Thyroid gland (tissue), 4 donors: ENCODE data around the gene OTOF. TPM values are rescaled to one million over a fixed set of nuclear protein-coding genes. Genes with fewer than 3 reads are reported as not detected.

Experiments used
- DNase-seq, 2 donors: peaks; one replicate each; pipeline ENCODE4 v3.0.0-alpha.2; 2019
- H3K27ac ChIP-seq, 3 donors: fragments of 200-600 bp; sonication (generic); 1 replicate in 2 of 3; 2 replicates in 1 of 3; pipeline ENCODE4 v1.5.1; 2016 to 2019; ENCODE audit warnings: mild to moderate bottlenecking in 1 of 3, moderate library complexity in 1 of 3
- H3K27me3 ChIP-seq: fragments of 200-600 bp; sonication (generic); one replicate; pipeline ENCODE4 v1.5.1; 2019
- H3K36me3 ChIP-seq, 2 donors: fragments of 200-600 bp; sonication (generic); one replicate each; pipeline ENCODE4 v1.5.1; 2016 to 2019
- H3K4me1 ChIP-seq, 2 donors: fragments of 200-600 bp; sonication (generic); one replicate each; pipeline ENCODE4 v1.5.1; 2017 to 2019
- H3K4me3 ChIP-seq, 3 donors: fragments of 200-600 bp; sonication (generic); replicated peaks in 1 of 3; 1 replicate in 2 of 3; 2 replicates in 1 of 3; pipeline ENCODE4 v1.5.1; 2016; ENCODE audit warnings: mild to moderate bottlenecking in 1 of 3
- H3K9me3 ChIP-seq: fragments of 200-600 bp; sonication (generic); one replicate; pipeline ENCODE4 v1.5.1; 2017
- CTCF ChIP-seq, 6 experiments: fragments of 200-600 bp in 3 of 6; fragments of 450-650 bp in 3 of 6; sonication (generic) in 3 of 6; IDR thresholded peaks; one replicate each; pipeline ENCODE4 v1.5.1; 2016 to 2019; ENCODE audit warnings: antibody characterized with exemption in 6 of 6, mild to moderate bottlenecking in 2 of 6, inconsistent platforms in 1 of 6, moderate library complexity in 1 of 6
- POLR2A ChIP-seq, 2 donors: fragments of 450-650 bp; IDR thresholded peaks; one replicate each; pipeline ENCODE4 v1.6.1; 2017; ENCODE audit warnings: antibody characterized with exemption in 2 of 2, mild to moderate bottlenecking in 2 of 2, moderate library complexity in 1 of 2
- WGBS, 2 donors: methylation state at CpG; one replicate each; pipeline ENCODE4 v1.1.5; 2017; 5-methylcytosine and 5-hydroxymethylcytosine counted together
- intact Hi-C: fragments of 100-400 bp; cut with DNase I; formaldehyde crosslinking; loops from one replicate; pipeline ENCODE4 v1.15.1; 2023
- total RNA-seq, 4 donors: library from RNA; depleted of rRNA; stranded (reverse); fragments of >200 nt; gene quantifications; one replicate each; pipeline ENCODE4 v1.2.3, GENCODE V29; 2016

Gene OTOF
- total RNA-seq, 4 donors from 2014 or later = 0.67 TPM; not detected in 3

- no peak overlapping the region for H3K27ac ChIP-seq
- no peak for TF ChIP-seq POLR2A (IDR thresholded peaks at IDR 0.05)
- intact Hi-C loops = no loop called here
- peaks cover 0 to 10% of the 10 kb centered on the region in 2 donors for H3K4me1 ChIP-seq
- no peaks in the 10 kb centered on the region for H3K27me3 ChIP-seq
- no peaks in the 10 kb centered on the region for H3K36me3 ChIP-seq
- DNase-seq = no peak
- no peaks in the 10 kb centered on the region for H3K9me3 ChIP-seq
- WGBS, 2 donors = 97 to 100% methylated on average over 4 of the region's 4 CpGs
- H3K4me3 ChIP-seq = no peak overlapping the region
Observed at GRCh38 chr2:26494199-26494598, 16.3 kb upstream of the OTOF start.

- WGBS, 2 donors = 91 to 92% methylated on average over 10 of the region's 10 CpGs
- no peaks in the 10 kb centered on the region for H3K36me3 ChIP-seq
- TF ChIP-seq CTCF (IDR thresholded peaks at IDR 0.05) (no peak), POLR2A (IDR thresholded peaks at IDR 0.05) (no peak)
- DNase-seq = no peak
- H3K4me1 ChIP-seq = peaks cover 0 to 10% of the 10 kb centered on the region in 2 donors
- no peaks in the 10 kb centered on the region for H3K9me3 ChIP-seq
- H3K4me3 ChIP-seq = no peak overlapping the region
- intact Hi-C loops = no loop called here
- no peaks in the 10 kb centered on the region for H3K27me3 ChIP-seq
- H3K27ac ChIP-seq = no peak overlapping the region
Observed at GRCh38 chr2:26493566-26493965, 15.6 kb upstream of the OTOF start.

- Histone ChIP-seq H3K4me1 (peaks cover 0 to 10% of the 10 kb centered on the region in 2 donors), H3K4me3 (no peak overlapping the region), H3K9me3 (no peaks in the 10 kb centered on the region), H3K27me3 (no peaks in the 10 kb centered on the region), H3K36me3 (no peaks in the 10 kb centered on the region), H3K27ac (no peak overlapping the region)
- 88 to 90% methylated on average over 7 of the region's 7 CpGs for WGBS, 2 donors
- TF ChIP-seq CTCF (IDR thresholded peaks at IDR 0.05) = no peak
- TF ChIP-seq POLR2A (IDR thresholded peaks at IDR 0.05) = no peak
- intact Hi-C loops = no loop called here
- DNase-seq = no peak
Observed at GRCh38 chr2:26492749-26493515, 15.0 kb upstream of the OTOF start.

DNA sequence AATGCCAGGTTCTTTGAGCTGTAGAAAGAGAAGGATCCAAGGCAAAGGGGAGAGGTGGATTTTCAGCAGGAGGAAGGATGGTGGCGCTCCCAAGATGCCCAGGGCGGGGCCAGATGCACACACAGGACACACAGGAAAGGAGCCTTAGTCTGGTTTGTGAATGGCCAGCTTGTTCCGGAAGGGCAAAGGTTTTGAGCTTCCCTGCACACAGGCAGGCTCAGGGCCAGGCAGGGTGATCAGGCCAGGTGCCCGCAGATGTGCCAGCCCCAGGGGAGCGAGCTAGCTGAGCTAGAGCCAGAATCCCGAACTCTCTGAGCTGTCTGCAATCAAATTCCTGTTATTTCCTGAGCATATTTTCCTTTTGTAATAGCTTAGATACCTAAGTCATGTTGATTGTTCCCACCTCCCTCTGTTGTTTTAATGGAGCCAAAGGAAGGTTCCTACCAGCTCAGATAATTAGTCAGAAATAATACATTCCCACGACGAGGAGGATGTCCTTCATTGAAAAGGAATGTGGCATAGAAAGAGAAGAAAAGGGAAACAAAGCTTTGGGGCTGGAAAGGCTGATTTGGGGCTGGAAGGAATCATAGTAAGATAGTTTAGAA lies 13.7 kb upstream of the OTOF start:
- Histone ChIP-seq H3K36me3 (no peaks in the 10 kb centered on the region), H3K4me1 (peaks cover 0 to 10% of the 10 kb centered on the region in 2 donors), H3K9me3 (no peaks in the 10 kb centered on the region), H3K27ac (no peak overlapping the region), H3K27me3 (no peaks in the 10 kb centered on the region), H3K4me3 (no peak overlapping the region)
- TF ChIP-seq POLR2A (IDR thresholded peaks at IDR 0.05) (no peak), CTCF (IDR thresholded peaks at IDR 0.05) (no peak)
- WGBS, 2 donors = 72 to 82% methylated on average over 8 of the region's 8 CpGs
- intact Hi-C loops = no loop called here
- no peak for DNase-seq

DNA sequence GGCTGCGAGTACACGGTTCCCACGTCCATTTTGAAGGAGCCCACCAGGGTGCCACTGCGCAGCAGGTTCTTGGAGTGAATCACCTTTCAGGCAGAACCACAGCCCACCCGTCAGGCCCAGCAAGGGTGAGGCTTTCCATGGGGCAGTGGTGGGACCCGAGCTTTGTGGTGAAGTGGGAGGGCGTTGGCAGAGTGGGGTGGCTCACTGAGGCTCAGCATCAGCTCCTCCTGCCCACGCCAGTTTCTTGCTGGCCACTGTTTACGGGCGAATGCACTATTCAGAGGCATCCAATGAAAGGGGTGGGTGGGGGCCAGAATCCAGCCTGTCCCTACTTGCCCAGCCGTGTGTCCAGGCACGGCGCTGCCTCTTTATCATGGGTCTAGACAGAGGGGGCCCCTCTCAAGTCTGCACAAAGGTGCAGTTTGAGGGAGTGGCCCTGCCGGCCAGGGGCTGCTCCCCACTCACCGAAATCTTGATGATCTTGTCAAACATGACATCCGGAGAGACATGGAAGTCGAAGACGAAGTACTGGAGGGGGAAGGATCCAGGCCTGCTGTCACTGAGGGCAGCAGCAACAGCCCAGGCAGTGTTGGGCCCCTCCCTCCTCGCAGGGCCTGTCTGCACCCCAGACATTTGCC lies 11.4 kb upstream of the OTOF start:
- H3K9me3 ChIP-seq = no peaks in the 10 kb centered on the region
- H3K27me3 ChIP-seq = no peaks in the 10 kb centered on the region
- H3K36me3 ChIP-seq = no peaks in the 10 kb centered on the region
- no peak overlapping the region for H3K4me3 ChIP-seq
- no peak for TF ChIP-seq POLR2A (IDR thresholded peaks at IDR 0.05)
- no peak for TF ChIP-seq CTCF (IDR thresholded peaks at IDR 0.05)
- 82 to 86% methylated on average over 12 to 14 of the region's 19 CpGs for WGBS, 2 donors
- DNase-seq = no peak
- no peak overlapping the region for H3K27ac ChIP-seq
- intact Hi-C loops = no loop called here
- H3K4me1 ChIP-seq = no peaks in the 10 kb centered on the region
